Testis (tissue), 3 donors: ENCODE data around the gene PRDM2. TPM values are rescaled to one million over a fixed set of nuclear protein-coding genes. Genes with fewer than 3 reads are reported as not detected.

Experiments
- DNase-seq: peaks from one replicate; pipeline ENCODE4 v3.0.0-alpha.2; 2019
- H3K27ac ChIP-seq, 2 donors: fragments of 200-600 bp; sonication (generic); one replicate each; pipeline ENCODE4 v1.5.1; 2019
- H3K27me3 ChIP-seq: fragments of 200-600 bp; sonication (generic); one replicate; pipeline ENCODE4 v1.5.1; 2019
- H3K36me3 ChIP-seq: fragments of 200-600 bp; sonication (generic); one replicate; pipeline ENCODE4 v1.5.1; 2017; ENCODE audit warnings: low read depth; ENCODE audit errors: missing control alignments
- H3K4me1 ChIP-seq: fragments of 200-600 bp; sonication (generic); one replicate; pipeline ENCODE4 v1.5.1; 2019
- H3K4me3 ChIP-seq, 2 donors: fragments of 200-600 bp; sonication (generic); one replicate each; pipeline ENCODE4 v1.5.1; 2017 to 2019
- H3K9me3 ChIP-seq: fragments of 200-600 bp; sonication (generic); one replicate; pipeline ENCODE4 v1.5.1; 2017
- POLR2A ChIP-seq: fragments of 450-650 bp; IDR thresholded peaks from one replicate; pipeline ENCODE4 v1.6.1; 2017; ENCODE audit warnings: antibody characterized with exemption, mild to moderate bottlenecking, moderate library complexity
- WGBS, 2 donors: methylation state at CpG; one replicate each; pipeline ENCODE4 v1.1.5; 2018; 5-methylcytosine and 5-hydroxymethylcytosine counted together
- intact Hi-C: fragments of 100-400 bp; cut with DNase I; formaldehyde crosslinking; loops from one replicate; pipeline ENCODE4 v1.15.1; 2023; ENCODE audit warnings: low total_unique reads
- polyA plus RNA-seq: library from polyadenylated mRNA; stranded (reverse); fragments of 350-450 nt; fragmentation: Illumina TruSeq; extraction: RNeasy Lipid Tissue Mini Kit (QIAGEN cat#74804); gene quantifications from one replicate; pipeline ENCODE4 v1.2.3, GENCODE V29; 2014; ENCODE audit warnings: low read depth, low replicate concordance; ENCODE audit not compliant: insufficient read depth
- total RNA-seq, 2 donors: library from RNA; depleted of rRNA; stranded (reverse); fragments of >200 nt; gene quantifications; one replicate each; pipeline ENCODE4 v1.2.3, GENCODE V29; 2016
- TF ChIP-seq, protein P1 (sequence below), 3 experiments: fragments of 450-650 bp in 2 of 3; fragments of 200-600 bp in 1 of 3; sonication (generic) in 1 of 3; IDR thresholded peaks; one replicate each; pipeline ENCODE4 v1.5.1; 2016 to 2019; ENCODE audit warnings: antibody characterized with exemption in 3 of 3, mild to moderate bottlenecking in 2 of 3, moderate library complexity in 1 of 3

Gene PRDM2
- total and polyA plus RNA-seq, 3 donors from 2014 or later: 43.5 to 75.1 (median 55.5) TPM

DNA sequence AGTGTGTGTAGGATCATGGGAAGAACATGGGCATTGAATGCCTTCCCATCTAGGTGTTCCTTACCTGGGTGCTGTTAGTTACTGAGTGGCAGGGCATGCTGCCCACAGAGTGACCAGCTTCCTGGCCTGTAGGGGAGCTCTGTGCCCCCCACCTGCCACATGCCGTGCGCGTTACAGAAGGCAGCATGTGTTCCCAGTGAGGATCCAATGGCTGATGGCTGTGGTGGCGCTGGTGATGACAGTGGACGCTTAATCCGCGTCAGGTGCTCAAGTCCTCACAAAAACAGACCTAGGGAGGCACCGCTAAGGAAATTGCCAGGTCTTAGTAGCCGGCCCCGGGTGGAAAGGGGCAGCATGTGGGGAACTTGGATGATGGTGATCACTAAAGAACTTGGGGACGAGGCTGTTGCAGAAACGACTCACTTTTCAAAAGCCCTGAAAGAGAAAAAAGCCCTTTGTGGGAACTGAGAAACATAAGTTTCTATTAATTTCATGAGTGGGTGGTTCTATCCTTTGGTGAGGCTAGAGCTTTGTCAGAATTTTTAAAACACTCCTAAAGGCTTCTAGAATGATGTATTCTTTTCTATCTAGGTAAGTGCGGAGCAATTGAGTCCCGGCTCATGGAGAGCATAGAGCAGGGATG, 93.2 kb downstream of the PRDM2 start:
- intact Hi-C loops: no loop called here
- no peaks in the 10 kb centered on the region for H3K36me3 ChIP-seq
- no peaks in the 10 kb centered on the region for H3K4me1 ChIP-seq
- WGBS, 2 donors: 87 to 92% methylated on average over 11 to 14 of the region's 14 CpGs
- no peak overlapping the region for H3K4me3 ChIP-seq
- no peaks in the 10 kb centered on the region for H3K9me3 ChIP-seq
- no peak for TF ChIP-seq POLR2A
- TF ChIP-seq, protein P1, sequence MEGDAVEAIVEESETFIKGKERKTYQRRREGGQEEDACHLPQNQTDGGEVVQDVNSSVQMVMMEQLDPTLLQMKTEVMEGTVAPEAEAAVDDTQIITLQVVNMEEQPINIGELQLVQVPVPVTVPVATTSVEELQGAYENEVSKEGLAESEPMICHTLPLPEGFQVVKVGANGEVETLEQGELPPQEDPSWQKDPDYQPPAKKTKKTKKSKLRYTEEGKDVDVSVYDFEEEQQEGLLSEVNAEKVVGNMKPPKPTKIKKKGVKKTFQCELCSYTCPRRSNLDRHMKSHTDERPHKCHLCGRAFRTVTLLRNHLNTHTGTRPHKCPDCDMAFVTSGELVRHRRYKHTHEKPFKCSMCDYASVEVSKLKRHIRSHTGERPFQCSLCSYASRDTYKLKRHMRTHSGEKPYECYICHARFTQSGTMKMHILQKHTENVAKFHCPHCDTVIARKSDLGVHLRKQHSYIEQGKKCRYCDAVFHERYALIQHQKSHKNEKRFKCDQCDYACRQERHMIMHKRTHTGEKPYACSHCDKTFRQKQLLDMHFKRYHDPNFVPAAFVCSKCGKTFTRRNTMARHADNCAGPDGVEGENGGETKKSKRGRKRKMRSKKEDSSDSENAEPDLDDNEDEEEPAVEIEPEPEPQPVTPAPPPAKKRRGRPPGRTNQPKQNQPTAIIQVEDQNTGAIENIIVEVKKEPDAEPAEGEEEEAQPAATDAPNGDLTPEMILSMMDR (IDR thresholded peaks at IDR 0.05): no peak
- no peaks in the 10 kb centered on the region for H3K27me3 ChIP-seq
- H3K27ac ChIP-seq: no peak overlapping the region
- DNase-seq: no peak

- TF ChIP-seq, protein P1 (IDR thresholded peaks at IDR 0.05): no peak
- no peak for TF ChIP-seq POLR2A
- 89 to 92% methylated on average over 8 of the region's 8 CpGs for WGBS, 2 donors
- H3K27ac ChIP-seq: no peak overlapping the region
- H3K4me1 ChIP-seq: no peaks in the 10 kb centered on the region
- H3K4me3 ChIP-seq: no peak overlapping the region
- intact Hi-C loops: no loop called here
- H3K27me3 ChIP-seq: no peaks in the 10 kb centered on the region
- H3K9me3 ChIP-seq: no peaks in the 10 kb centered on the region
- no peak for DNase-seq
- H3K36me3 ChIP-seq: no peaks in the 10 kb centered on the region
Measured at GRCh38 chr1:13794231-13795187, 94.5 kb downstream of the PRDM2 start.

DNA sequence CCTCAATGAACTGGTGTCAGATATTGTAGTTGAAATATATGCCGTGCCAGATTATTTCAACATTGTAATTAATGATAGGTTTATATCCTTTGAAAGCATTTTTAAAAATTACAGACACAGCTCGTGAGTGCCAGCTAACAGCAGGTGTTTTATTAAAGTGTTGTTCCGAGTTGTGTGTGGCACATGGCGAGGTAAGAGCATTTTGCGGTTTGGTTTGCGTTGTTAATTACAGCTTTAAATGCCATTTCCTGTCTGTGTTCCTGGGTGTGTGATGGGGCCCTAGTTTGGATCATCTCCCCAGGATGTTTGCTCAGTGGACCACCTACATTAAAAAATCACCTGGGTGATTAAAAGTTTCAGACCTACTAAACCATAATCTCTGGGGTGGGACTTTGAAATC, 97.4 kb downstream of the PRDM2 start:
- no peaks in the 10 kb centered on the region for H3K4me1 ChIP-seq
- H3K9me3 ChIP-seq: no peaks in the 10 kb centered on the region
- no peaks in the 10 kb centered on the region for H3K27me3 ChIP-seq
- H3K36me3 ChIP-seq: no peaks in the 10 kb centered on the region
- no peak overlapping the region for H3K27ac ChIP-seq
- 73 to 76% methylated on average over 6 of the region's 6 CpGs for WGBS, 2 donors
- TF ChIP-seq POLR2A: no peak
- TF ChIP-seq, protein P1 (IDR thresholded peaks at IDR 0.05): no peak
- no peak for DNase-seq
- intact Hi-C loops: no loop called here
- H3K4me3 ChIP-seq: no peak overlapping the region

DNA sequence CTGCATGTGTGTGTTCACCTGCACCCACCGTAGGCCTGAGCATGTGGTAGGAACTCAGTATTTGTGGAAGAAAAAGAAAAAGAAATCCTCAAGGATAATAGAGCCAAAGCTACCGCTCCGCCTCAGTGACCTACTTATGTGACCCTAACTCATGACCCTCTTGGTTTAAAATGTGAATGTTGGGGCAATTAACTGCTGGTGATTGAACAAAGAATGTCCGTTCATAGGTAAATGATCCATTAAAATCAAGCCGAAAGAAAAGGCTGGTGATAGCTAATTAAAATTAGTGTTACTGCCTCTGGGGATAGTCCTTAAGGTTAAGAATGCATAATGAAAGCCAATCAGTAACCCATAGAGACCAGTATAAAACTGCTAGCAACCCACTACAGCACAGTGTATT, 98.1 kb downstream of the PRDM2 start:
- no peak overlapping the region for H3K27ac ChIP-seq
- H3K4me1 ChIP-seq: no peaks in the 10 kb centered on the region
- intact Hi-C loops: no loop called here
- TF ChIP-seq, protein P1 (IDR thresholded peaks at IDR 0.05): no peak
- TF ChIP-seq POLR2A: no peak
- 93 to 95% methylated on average over 5 of the region's 5 CpGs for WGBS, 2 donors
- no peaks in the 10 kb centered on the region for H3K9me3 ChIP-seq
- H3K36me3 ChIP-seq: no peaks in the 10 kb centered on the region
- H3K4me3 ChIP-seq: no peak overlapping the region
- no peak for DNase-seq
- H3K27me3 ChIP-seq: no peaks in the 10 kb centered on the region
